Upper lobe of left lung (tissue), 4 donors: ENCODE data around the gene CD247.
A peak's percentile ranks its signal among the peaks of the same experiment; 100 is the strongest.

ENCODE experiments used
- POLR2A ChIP-seq, 4 donors: fragments of 450-650 bp; IDR thresholded peaks; one replicate each; pipeline ENCODE4 v1.5.1; 2016 to 2017; ENCODE audit warnings: antibody characterized with exemption in 4 of 4, mild to moderate bottlenecking in 2 of 4
- TF ChIP-seq, protein P1 (sequence below), 6 experiments: fragments of 450-650 bp in 4 of 6; fragments of 200-600 bp in 2 of 6; sonication (generic) in 2 of 6; IDR thresholded peaks; one replicate each; pipeline ENCODE4 v1.5.1; 2016 to 2019; ENCODE audit warnings: antibody characterized with exemption in 6 of 6

DNA sequence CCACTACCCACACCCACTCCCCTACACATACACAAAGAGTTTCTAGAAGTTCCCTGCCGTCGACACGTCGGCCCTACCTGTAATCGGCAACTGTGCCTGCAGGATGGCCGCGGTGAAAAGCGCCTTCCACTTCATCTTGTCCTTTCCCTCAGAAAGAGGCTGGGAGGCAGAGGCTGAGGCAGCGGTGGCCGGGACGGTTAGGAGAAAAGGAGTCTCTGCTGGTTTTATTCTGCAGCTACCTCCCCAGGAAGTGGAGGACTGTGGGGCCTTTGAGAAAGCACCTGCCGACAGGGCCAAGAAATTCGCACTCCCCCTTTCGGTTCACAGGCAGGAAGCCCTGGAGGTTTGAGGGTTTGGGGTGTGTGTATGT lies at the start of gene CD247:
- TF ChIP-seq, protein P1, sequence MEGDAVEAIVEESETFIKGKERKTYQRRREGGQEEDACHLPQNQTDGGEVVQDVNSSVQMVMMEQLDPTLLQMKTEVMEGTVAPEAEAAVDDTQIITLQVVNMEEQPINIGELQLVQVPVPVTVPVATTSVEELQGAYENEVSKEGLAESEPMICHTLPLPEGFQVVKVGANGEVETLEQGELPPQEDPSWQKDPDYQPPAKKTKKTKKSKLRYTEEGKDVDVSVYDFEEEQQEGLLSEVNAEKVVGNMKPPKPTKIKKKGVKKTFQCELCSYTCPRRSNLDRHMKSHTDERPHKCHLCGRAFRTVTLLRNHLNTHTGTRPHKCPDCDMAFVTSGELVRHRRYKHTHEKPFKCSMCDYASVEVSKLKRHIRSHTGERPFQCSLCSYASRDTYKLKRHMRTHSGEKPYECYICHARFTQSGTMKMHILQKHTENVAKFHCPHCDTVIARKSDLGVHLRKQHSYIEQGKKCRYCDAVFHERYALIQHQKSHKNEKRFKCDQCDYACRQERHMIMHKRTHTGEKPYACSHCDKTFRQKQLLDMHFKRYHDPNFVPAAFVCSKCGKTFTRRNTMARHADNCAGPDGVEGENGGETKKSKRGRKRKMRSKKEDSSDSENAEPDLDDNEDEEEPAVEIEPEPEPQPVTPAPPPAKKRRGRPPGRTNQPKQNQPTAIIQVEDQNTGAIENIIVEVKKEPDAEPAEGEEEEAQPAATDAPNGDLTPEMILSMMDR (IDR thresholded peaks at IDR 0.05) = no peak
- TF ChIP-seq POLR2A (IDR thresholded peaks at IDR 0.05) = peak in 1 of 4 donors; percentile 51
